Upper lobe of right lung (tissue), 1 donor: Measurements from ENCODE around the gene HELZ2. TPM values are rescaled to one million over a fixed set of nuclear protein-coding genes. Genes with fewer than 3 reads are reported as not detected.

Source experiments
- ATAC-seq: fragments of 200-7000 bp; cut with Tn5 transposase; one replicate; pipeline ENCODE4 v1.9.1; 2020; ENCODE audit warnings: mild to moderate bottlenecking, moderate library complexity
- DNase-seq: peaks from one replicate; pipeline ENCODE4 v3.0.0-alpha.2; 2020
- H3K27ac ChIP-seq: fragments of 200-600 bp; one replicate; pipeline ENCODE4 v1.8.0; 2022
- H3K27me3 ChIP-seq: fragments of 200-600 bp; one replicate; pipeline ENCODE4 v1.8.0; 2022; ENCODE audit warnings: mild to moderate bottlenecking
- H3K36me3 ChIP-seq: fragments of 200-600 bp; one replicate; pipeline ENCODE4 v1.8.0; 2022
- H3K4me1 ChIP-seq: fragments of 200-600 bp; one replicate; pipeline ENCODE4 v1.8.0; 2022
- H3K4me3 ChIP-seq: fragments of 200-600 bp; one replicate; pipeline ENCODE4 v1.8.0; 2022; ENCODE audit warnings: mild to moderate bottlenecking
- H3K9me3 ChIP-seq: fragments of 200-600 bp; one replicate; pipeline ENCODE4 v1.8.0; 2022
- intact Hi-C: fragments of 100-400 bp; cut with DNase I; formaldehyde crosslinking; loops from one replicate; pipeline ENCODE4 v1.11.0; 2022
- total RNA-seq: library from RNA; stranded (reverse); fragmentation: NEBNext Ultra II Directional; extraction: Animal tissue kit (Norgen Biotek cat#: 25700); gene quantifications from one replicate; pipeline ENCODE4 v1.2.1, GENCODE V29; 2021
- TF ChIP-seq, protein P1 (sequence below): fragments of 200-600 bp; IDR thresholded peaks from one replicate; pipeline ENCODE4 v1.8.0; 2022; ENCODE audit warnings: antibody characterized with exemption
- donor health status: DM: no; HTN: yes; CAD: no; lungs with severe emphysema.

The HELZ2 gene
- total RNA-seq, 1 donor from 2014 or later: 53.3 TPM

DNA sequence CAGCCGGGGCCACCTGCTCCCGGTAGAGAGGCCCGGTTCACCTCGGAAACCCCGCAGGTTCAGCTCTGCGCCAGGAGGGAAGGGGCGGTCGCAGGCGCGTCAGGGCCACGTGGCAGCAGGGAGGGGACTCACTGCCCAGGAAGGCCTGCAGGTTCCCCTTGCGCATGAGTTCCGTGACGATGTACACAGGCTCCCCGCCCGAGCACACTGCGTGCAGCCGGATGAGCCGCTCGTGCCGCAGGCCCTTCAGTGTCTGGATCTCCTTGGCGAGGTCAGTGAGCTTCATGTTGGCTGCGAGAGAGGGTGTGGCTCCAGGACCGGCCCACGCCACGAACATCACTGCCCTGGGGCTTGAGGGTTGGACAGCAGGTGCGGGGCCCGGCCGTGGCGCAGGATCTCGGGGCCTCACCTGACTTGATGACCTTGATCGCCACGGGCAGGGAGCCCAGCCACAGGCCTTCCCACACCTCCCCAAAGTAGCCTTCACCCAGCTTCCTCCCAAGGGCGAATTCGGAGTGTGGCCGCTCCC is 31.9 kb downstream of the HELZ2 start:
- peaks cover 13% of the 10 kb centered on the region for H3K4me1 ChIP-seq
- H3K9me3 ChIP-seq: no peaks in the 10 kb centered on the region
- ATAC-seq (no peak), DNase-seq (no peak)
- TF ChIP-seq, protein P1, sequence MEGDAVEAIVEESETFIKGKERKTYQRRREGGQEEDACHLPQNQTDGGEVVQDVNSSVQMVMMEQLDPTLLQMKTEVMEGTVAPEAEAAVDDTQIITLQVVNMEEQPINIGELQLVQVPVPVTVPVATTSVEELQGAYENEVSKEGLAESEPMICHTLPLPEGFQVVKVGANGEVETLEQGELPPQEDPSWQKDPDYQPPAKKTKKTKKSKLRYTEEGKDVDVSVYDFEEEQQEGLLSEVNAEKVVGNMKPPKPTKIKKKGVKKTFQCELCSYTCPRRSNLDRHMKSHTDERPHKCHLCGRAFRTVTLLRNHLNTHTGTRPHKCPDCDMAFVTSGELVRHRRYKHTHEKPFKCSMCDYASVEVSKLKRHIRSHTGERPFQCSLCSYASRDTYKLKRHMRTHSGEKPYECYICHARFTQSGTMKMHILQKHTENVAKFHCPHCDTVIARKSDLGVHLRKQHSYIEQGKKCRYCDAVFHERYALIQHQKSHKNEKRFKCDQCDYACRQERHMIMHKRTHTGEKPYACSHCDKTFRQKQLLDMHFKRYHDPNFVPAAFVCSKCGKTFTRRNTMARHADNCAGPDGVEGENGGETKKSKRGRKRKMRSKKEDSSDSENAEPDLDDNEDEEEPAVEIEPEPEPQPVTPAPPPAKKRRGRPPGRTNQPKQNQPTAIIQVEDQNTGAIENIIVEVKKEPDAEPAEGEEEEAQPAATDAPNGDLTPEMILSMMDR: no peak
- no peak overlapping the region for H3K4me3 ChIP-seq
- H3K27ac ChIP-seq: no peak overlapping the region
- intact Hi-C loops: no loop called here
- peaks cover 9% of the 10 kb centered on the region for H3K27me3 ChIP-seq
- no peaks in the 10 kb centered on the region for H3K36me3 ChIP-seq

- Histone ChIP-seq H3K4me1 (peaks cover 18% of the 10 kb centered on the region), H3K27ac (no peak overlapping the region), H3K4me3 (no peak overlapping the region), H3K9me3 (no peaks in the 10 kb centered on the region), H3K27me3 (peaks cover 4% of the 10 kb centered on the region), H3K36me3 (no peaks in the 10 kb centered on the region)
- ATAC-seq: no peak
- no peak for DNase-seq
- intact Hi-C loops: no loop called here
- TF ChIP-seq, protein P1: no peak
Observed at GRCh38 chr20:63541371-63541770, 32.7 kb downstream of the HELZ2 start.

DNA sequence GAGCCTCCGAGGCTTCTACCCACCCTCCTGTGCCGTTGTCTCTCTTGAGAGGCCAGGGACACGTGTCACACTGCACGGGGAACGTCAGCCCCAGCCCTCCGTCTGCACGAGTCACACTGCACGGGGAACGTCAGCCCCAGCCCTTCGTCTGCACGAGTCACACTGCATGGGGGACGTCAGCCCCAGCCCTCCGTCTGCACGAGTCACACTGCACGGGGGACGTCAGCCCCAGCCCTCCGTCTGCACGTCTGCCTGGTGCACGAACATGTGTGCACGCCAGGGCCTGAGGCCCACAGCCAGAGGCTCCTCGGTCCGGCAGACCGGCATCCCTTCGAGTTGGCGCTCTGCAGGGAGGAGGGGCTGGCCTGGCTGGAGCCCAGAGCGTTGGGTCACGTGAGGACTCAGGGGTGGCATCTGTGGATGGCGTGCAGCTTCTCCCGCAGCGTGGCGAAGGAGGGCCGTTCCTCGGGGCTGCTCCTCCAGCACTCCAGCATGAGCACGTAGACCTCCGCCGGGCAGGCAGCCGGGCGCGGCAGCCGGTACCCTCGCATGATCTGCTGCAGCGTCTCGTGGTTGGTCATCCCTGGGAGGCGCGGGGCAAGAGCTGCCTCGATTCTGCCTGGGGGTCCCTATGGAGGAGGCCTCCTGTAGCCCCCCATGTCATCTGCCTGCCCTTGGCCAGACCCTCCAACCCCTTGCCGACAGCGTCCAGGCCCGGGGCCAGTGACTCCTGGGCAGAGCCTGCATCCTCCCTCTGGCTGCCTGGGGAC is 33.4 kb downstream of the HELZ2 start:
- H3K9me3 ChIP-seq: no peaks in the 10 kb centered on the region
- no peak overlapping the region for H3K4me3 ChIP-seq
- ATAC-seq (no peak), DNase-seq (no peak)
- no peaks in the 10 kb centered on the region for H3K36me3 ChIP-seq
- peaks cover 4% of the 10 kb centered on the region for H3K27me3 ChIP-seq
- TF ChIP-seq, protein P1: no peak
- peaks cover 20% of the 10 kb centered on the region for H3K4me1 ChIP-seq
- intact Hi-C loops: no loop called here
- no peak overlapping the region for H3K27ac ChIP-seq

GRCh38 chr20:63539441-63540370 is 34.3 kb downstream of the HELZ2 start:
- peaks cover 20% of the 10 kb centered on the region for H3K4me1 ChIP-seq
- DNase-seq (no peak), ATAC-seq (no peak)
- H3K36me3 ChIP-seq: no peaks in the 10 kb centered on the region
- no peaks in the 10 kb centered on the region for H3K9me3 ChIP-seq
- TF ChIP-seq, protein P1: no peak
- peaks cover under 1% of the 10 kb centered on the region for H3K27me3 ChIP-seq
- intact Hi-C loops: loop anchor here (5.0 kb wide), 1 partner anchor 433 kb away; no protein-coding TSS in a partner anchor
- H3K4me3 ChIP-seq: no peak overlapping the region
- no peak overlapping the region for H3K27ac ChIP-seq

DNA sequence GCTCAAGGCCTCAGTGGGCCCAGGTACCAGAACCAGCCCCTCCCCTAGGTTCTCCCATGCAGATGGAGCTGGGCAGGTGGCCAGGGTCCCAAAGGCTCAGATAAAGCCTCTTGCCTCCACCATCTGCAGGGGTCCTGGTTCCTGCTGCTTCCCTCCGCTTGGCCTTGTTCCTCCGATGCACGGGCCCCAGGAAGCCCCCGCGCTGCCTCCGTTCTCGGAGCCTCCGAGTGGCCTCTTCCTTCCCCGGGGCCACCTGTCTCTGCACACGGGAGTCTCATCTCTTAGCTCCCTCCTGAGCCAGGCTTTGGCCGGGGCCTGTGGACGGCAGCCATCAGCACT is 35.0 kb downstream of the HELZ2 start:
- H3K4me1 ChIP-seq: peaks cover 20% of the 10 kb centered on the region
- intact Hi-C loops: loop anchor here (5.0 kb wide), 1 partner anchor 433 kb away; no protein-coding TSS in a partner anchor
- H3K4me3 ChIP-seq: no peak overlapping the region
- H3K27me3 ChIP-seq: no peaks in the 10 kb centered on the region
- H3K27ac ChIP-seq: no peak overlapping the region
- ATAC-seq: no peak
- no peaks in the 10 kb centered on the region for H3K9me3 ChIP-seq
- H3K36me3 ChIP-seq: no peaks in the 10 kb centered on the region
- TF ChIP-seq, protein P1: no peak
- no peak for DNase-seq
